B cell (primary cell): ENCODE measurements around the gene DHRS11. TPM values are rescaled to one million over a fixed set of nuclear protein-coding genes. Genes with fewer than 3 reads are reported as not detected.
A peak's percentile ranks its signal among the peaks of the same experiment; 100 is the strongest.

Experiments
- ATAC-seq: fragments of 200-7000 bp; cut with Tn5 transposase; one replicate; pipeline ENCODE4 v1.10.0; 2021; ENCODE audit warnings: low read depth, mild to moderate bottlenecking, moderate number of reproducible peaks, moderate library complexity
- CTCF ChIA-PET: fragments of 350-600 bp; sonication (Branson Sonifier 250); formaldehyde crosslinking; loops from one replicate; lab custom pipeline; 2021; ENCODE audit warnings: antibody characterized with exemption, inconsistent platforms; lab: Charles Lee
- POLR2A ChIA-PET: fragments of 350-600 bp; sonication (Branson Sonifier 250); formaldehyde crosslinking; loops from one replicate; lab custom pipeline; 2021; ENCODE audit warnings: antibody characterized with exemption; lab: Charles Lee
- DNase-seq: peaks from one replicate; pipeline ENCODE4 v3.0.0; 2013
- H2AFZ ChIP-seq: 2 replicates; pipeline ENCODE4 v1.6.1; 2012; ENCODE audit warnings: mild to moderate bottlenecking, low read depth, low read length; ENCODE audit not compliant: insufficient read depth, poor library complexity, severe bottlenecking
- H3K27ac ChIP-seq, 2 donors: 1 replicate in 1 of 2; 2 replicates in 1 of 2; pipeline ENCODE4 v1.5.1; 2012 to 2013; ENCODE audit warnings: low read length in 2 of 2, mild to moderate bottlenecking in 2 of 2, moderate library complexity in 1 of 2
- H3K27me3 ChIP-seq, 4 experiments: fragments of 200-600 bp in 1 of 4; sonication (generic) in 1 of 4; replicated peaks in 1 of 4; 1 replicate in 2 of 4; 2 replicates in 2 of 4; pipeline versions ENCODE4 v1.6.1 to v1.7.0; 2013 to 2016; ENCODE audit warnings: low read length in 3 of 4, mild to moderate bottlenecking in 2 of 4, mixed read lengths in 1 of 4, moderate library complexity in 1 of 4; ENCODE audit not compliant: insufficient read depth in 4 of 4, control insufficient read depth in 3 of 4; ENCODE audit errors: control extremely low read depth in 1 of 4
- H3K36me3 ChIP-seq, 2 experiments: replicated peaks in 1 of 2; 1 replicate in 1 of 2; 2 replicates in 1 of 2; pipeline versions ENCODE4 v1.6.1 to v1.7.1; 2013; ENCODE audit warnings: low read length in 1 of 2; ENCODE audit not compliant: insufficient read depth in 2 of 2, control insufficient read depth in 1 of 2; ENCODE audit errors: control extremely low read depth in 1 of 2, extremely low read depth in 1 of 2
- H3K4me1 ChIP-seq, 2 donors: fragments of 200-600 bp in 1 of 2; sonication (generic) in 1 of 2; 1 replicate in 1 of 2; 2 replicates in 1 of 2; pipeline versions ENCODE4 v1.5.1 to v1.6.1; 2013 to 2017; ENCODE audit warnings: low read length in 2 of 2; ENCODE audit not compliant: control insufficient read depth in 2 of 2, insufficient read depth in 2 of 2
- H3K4me2 ChIP-seq: replicated peaks from 2 replicates; pipeline ENCODE3; 2012; ENCODE audit warnings: mild to moderate bottlenecking, low read depth, low read length; ENCODE audit not compliant: poor library complexity, severe bottlenecking
- H3K4me3 ChIP-seq, 5 experiments: fragments of 200-600 bp in 1 of 5; sonication (generic) in 1 of 5; 1 replicate in 3 of 5; 2 replicates in 2 of 5; pipeline versions ENCODE4 v1.5.1 to v1.7.0; 2011 to 2016; ENCODE audit warnings: low read length in 4 of 5, mild to moderate bottlenecking in 4 of 5, low read depth in 2 of 5, control low read depth in 1 of 5, moderate library complexity in 1 of 5; ENCODE audit not compliant: insufficient read depth in 1 of 5; ENCODE audit errors: control extremely low read depth in 1 of 5, extremely low read depth in 1 of 5
- H3K79me2 ChIP-seq: fragments of 200-600 bp; sonication (generic); one replicate; pipeline ENCODE4 v1.6.0; 2016; ENCODE audit warnings: low read length; ENCODE audit not compliant: control insufficient read depth, insufficient read depth
- H3K9ac ChIP-seq: fragments of 200-600 bp; sonication (generic); 2 replicates; pipeline ENCODE4 v1.6.1; 2017; ENCODE audit warnings: mild to moderate bottlenecking, low read length, moderate library complexity
- H3K9me3 ChIP-seq, 3 donors: one replicate each; pipeline versions ENCODE4 v1.6.1 to v1.7.1; 2013; ENCODE audit warnings: low read length in 2 of 3; ENCODE audit not compliant: control insufficient read depth in 2 of 3, insufficient read depth in 1 of 3; ENCODE audit errors: control extremely low read depth in 1 of 3
- H4K20me1 ChIP-seq: 2 replicates; pipeline ENCODE4 v1.6.0; 2012; ENCODE audit warnings: mild to moderate bottlenecking, low read length; ENCODE audit not compliant: insufficient read depth, control insufficient read depth, poor library complexity, severe bottlenecking
- H3K27ac Mint-ChIP-seq: one replicate; pipeline ENCODE4 v1.8.0; 2021; ENCODE audit warnings: mixed read lengths
- H3K27me3 Mint-ChIP-seq: one replicate; pipeline ENCODE4 v1.8.0; 2021; ENCODE audit warnings: mixed read lengths
- H3K4me1 Mint-ChIP-seq: one replicate; pipeline ENCODE4 v1.8.0; 2021; ENCODE audit warnings: mixed read lengths
- H3K4me3 Mint-ChIP-seq: one replicate; pipeline ENCODE4 v1.8.0; 2021; ENCODE audit warnings: mixed read lengths
- H3K9me3 Mint-ChIP-seq: one replicate; pipeline ENCODE4 v1.8.0; 2022; ENCODE audit warnings: mixed read lengths; ENCODE audit not compliant: insufficient read depth
- EZH2 ChIP-seq: IDR thresholded peaks from 2 replicates; pipeline ENCODE4 v1.6.1; 2012; ENCODE audit warnings: borderline replicate concordance, low read depth, mild to moderate bottlenecking, moderate library complexity, low read length; ENCODE audit not compliant: insufficient read depth, poor library complexity, severe bottlenecking
- WGBS: methylation state at CpG from one replicate; pipeline ENCODE4 v1.1.5; 2013; ENCODE audit warnings: missing lambda C conversion rate; ENCODE audit not compliant: insufficient coverage; 5-methylcytosine and 5-hydroxymethylcytosine counted together
- intact Hi-C: fragments of 100-400 bp; cut with micrococcal nuclease; formaldehyde crosslinking; loops from one replicate; pipeline ENCODE4 v1.10.0; 2022
- polyA plus RNA-seq: library from polyadenylated mRNA; depleted of rRNA; stranded (reverse); fragments of >200 nt; gene quantifications from 2 replicates; pipeline ENCODE4 v1.2.3, GENCODE V29; 2012
- total RNA-seq, 2 donors: library from RNA; stranded (reverse); fragments of 120-200 nt in 1 of 2; gene quantifications; 1 replicate in 1 of 2; 2 replicates in 1 of 2; pipeline versions ENCODE4 v1.2.3 to v1.2.4, GENCODE V29; 2013 to 2022
- TF ChIP-seq, protein P1 (sequence below): fragments of 200-600 bp; IDR thresholded peaks from one replicate; pipeline ENCODE4 v1.8.0; 2022; ENCODE audit warnings: antibody characterized with exemption, mild to moderate bottlenecking

DHRS11 gene
- total and polyA plus RNA-seq, 2 donors (not counting 1 experiment from before 2014, with no cell fraction given), result 4.3 to 8.2 TPM

DNA sequence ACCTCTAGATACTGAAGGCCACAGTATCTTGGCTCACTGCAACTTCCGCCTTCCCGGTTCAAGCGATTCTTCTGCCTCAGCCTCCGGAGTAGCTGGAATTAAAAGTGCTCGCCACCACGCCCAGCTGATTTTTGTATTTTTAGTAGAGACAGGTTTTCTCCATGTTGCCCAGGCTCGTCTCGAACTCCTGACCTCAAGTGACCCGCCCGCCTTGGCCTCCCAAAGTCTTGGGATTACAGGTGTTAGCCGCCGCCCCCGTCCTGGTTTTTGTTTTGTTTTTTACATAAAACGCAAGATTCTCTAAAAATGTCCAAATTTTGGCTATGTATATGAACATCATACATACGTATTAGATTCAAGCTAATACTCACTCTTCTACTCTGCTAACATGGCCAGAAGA, 48.9 kb upstream of the DHRS11 start:
- no peak for ATAC-seq
- TF ChIP-seq, protein P1, sequence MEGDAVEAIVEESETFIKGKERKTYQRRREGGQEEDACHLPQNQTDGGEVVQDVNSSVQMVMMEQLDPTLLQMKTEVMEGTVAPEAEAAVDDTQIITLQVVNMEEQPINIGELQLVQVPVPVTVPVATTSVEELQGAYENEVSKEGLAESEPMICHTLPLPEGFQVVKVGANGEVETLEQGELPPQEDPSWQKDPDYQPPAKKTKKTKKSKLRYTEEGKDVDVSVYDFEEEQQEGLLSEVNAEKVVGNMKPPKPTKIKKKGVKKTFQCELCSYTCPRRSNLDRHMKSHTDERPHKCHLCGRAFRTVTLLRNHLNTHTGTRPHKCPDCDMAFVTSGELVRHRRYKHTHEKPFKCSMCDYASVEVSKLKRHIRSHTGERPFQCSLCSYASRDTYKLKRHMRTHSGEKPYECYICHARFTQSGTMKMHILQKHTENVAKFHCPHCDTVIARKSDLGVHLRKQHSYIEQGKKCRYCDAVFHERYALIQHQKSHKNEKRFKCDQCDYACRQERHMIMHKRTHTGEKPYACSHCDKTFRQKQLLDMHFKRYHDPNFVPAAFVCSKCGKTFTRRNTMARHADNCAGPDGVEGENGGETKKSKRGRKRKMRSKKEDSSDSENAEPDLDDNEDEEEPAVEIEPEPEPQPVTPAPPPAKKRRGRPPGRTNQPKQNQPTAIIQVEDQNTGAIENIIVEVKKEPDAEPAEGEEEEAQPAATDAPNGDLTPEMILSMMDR, result no peak
- no peak for TF ChIP-seq EZH2
- H4K20me1 ChIP-seq, result peaks cover 24% of the 10 kb centered on the region
- H3K27me3 ChIP-seq, result no peaks in the 10 kb centered on the region
- Mint-ChIP-seq H3K4me3 (no peak overlapping the region), H3K4me1 (peaks cover 23% of the 10 kb centered on the region), H3K27ac (no peak overlapping the region), H3K9me3 (no peaks in the 10 kb centered on the region), H3K27me3 (no peaks in the 10 kb centered on the region)
- no peak overlapping the region for H3K4me3 ChIP-seq
- intact Hi-C loops, result loop anchor here (10.0 kb wide), 1 partner anchor 1198 kb away; no protein-coding TSS in a partner anchor
- H3K79me2 ChIP-seq, result peaks cover 57% of the 10 kb centered on the region
- H3K9me3 ChIP-seq, result no peaks in the 10 kb centered on the region
- H3K27ac ChIP-seq, result no peak overlapping the region
- no peak for DNase-seq
- no peak overlapping the region for H2AFZ ChIP-seq
- H3K36me3 ChIP-seq, result peaks cover 1 to 8% of the 10 kb centered on the region in 2 experiments
- no peak overlapping the region for H3K9ac ChIP-seq
- ChIA-PET POLR2A (interaction anchor here (0.7 kb wide), 2 partner anchors 11 to 510 kb away, joined by 3 read pairs; no protein-coding TSS in a partner anchor), CTCF (interaction anchor here (0.6 to 5.0 kb wide), 4 partner anchors 8 to 58 kb away, joined by 3 to 34 read pairs (median 4); partner anchors contain the start of genes MRM1, MYO19 and PIGW)
- peaks cover 19 to 25% of the 10 kb centered on the region in 2 donors for H3K4me1 ChIP-seq
- 100% methylated on average over 9 of the region's 15 CpGs for WGBS
- H3K4me2 ChIP-seq, result no peak overlapping the region

DNA sequence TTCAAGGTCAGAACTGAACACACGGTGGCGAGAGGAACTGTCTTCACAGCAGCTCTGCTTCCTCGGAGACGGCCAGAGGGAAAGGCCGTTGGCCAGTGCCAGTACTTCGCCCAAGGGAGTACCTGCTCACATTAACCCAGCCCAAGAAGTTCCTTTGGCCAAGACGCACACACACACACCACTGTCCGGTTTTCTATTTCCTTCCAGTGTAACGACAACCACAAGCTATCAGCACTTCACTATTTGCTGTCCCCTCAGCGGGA, 47.7 kb upstream of the DHRS11 start:
- Mint-ChIP-seq H3K4me3 (peak overlapping the region; percentile 96), H3K9me3 (no peaks in the 10 kb centered on the region), H3K4me1 (peaks cover 34% of the 10 kb centered on the region), H3K27me3 (no peaks in the 10 kb centered on the region), H3K27ac (peak overlapping the region; percentile 98)
- peak overlapping the region; percentile 89 for H2AFZ ChIP-seq
- H3K27me3 ChIP-seq, result no peaks in the 10 kb centered on the region
- H3K4me3 ChIP-seq, result peak overlapping the region; percentile 57 to 94 (median 91)
- peak overlapping the region; percentile 93 for H3K4me2 ChIP-seq
- no peak for TF ChIP-seq EZH2
- TF ChIP-seq, protein P1, result no peak
- intact Hi-C loops, result loop anchor here (1.0 to 10.0 kb wide), 3 partner anchors 9 to 1199 kb away; no protein-coding TSS in a partner anchor
- CTCF ChIA-PET, result interaction anchor here (0.8 to 5.0 kb wide), 4 partner anchors 9 to 58 kb away, joined by 3 to 34 read pairs (median 4); partner anchors contain the start of genes MRM1, MYO19 and PIGW
- WGBS, result 0% methylated on average over 10 of the region's 10 CpGs
- H3K9me3 ChIP-seq, result no peaks in the 10 kb centered on the region
- H3K27ac ChIP-seq, result peak overlapping the region; percentile 96 to 100
- peaks cover 1 to 9% of the 10 kb centered on the region in 2 experiments for H3K36me3 ChIP-seq
- peaks cover 70% of the 10 kb centered on the region for H3K79me2 ChIP-seq
- peaks cover 36% of the 10 kb centered on the region for H4K20me1 ChIP-seq
- POLR2A ChIA-PET, result interaction anchor here (2.5 to 3.5 kb wide), 2 partner anchors 9 to 57 kb away, joined by 10 to 57 read pairs; partner anchors contain the start of genes MRM1, MYO19 and PIGW
- DNase-seq (no peak), ATAC-seq (no peak)
- peaks cover 28 to 36% of the 10 kb centered on the region in 2 donors for H3K4me1 ChIP-seq
- H3K9ac ChIP-seq, result peak overlapping the region; percentile 100
